MM.1S (cell line): Measurements from ENCODE around the gene CDC37L1.
A peak's percentile ranks its signal among the peaks of the same experiment; 100 is the strongest.

Experiments used
- DNase-seq: peaks from one replicate; pipeline ENCODE4 v3.0.0-alpha.2; 2015
- H2AFZ ChIP-seq: fragments of 300-600 bp; sonication (generic); 2 replicates; pipeline ENCODE4 v1.6.0; 2016; ENCODE audit warnings: antibody characterized with exemption, low read length
- H3F3A ChIP-seq: fragments of 300-600 bp; sonication (generic); 2 replicates; pipeline ENCODE4 v1.6.1; 2016; ENCODE audit warnings: mild to moderate bottlenecking, antibody characterized with exemption, low read length, moderate library complexity, mixed read lengths; ENCODE audit not compliant: insufficient read depth
- H3K27ac ChIP-seq: fragments of 300-600 bp; sonication (generic); 2 replicates; pipeline ENCODE4 v1.5.1; 2016; ENCODE audit warnings: mild to moderate bottlenecking, low read length
- H3K27me3 ChIP-seq: fragments of 300-600 bp; sonication (generic); replicated peaks from 2 replicates; pipeline ENCODE4 v1.6.0; 2016; ENCODE audit warnings: low read length; ENCODE audit not compliant: insufficient read depth
- H3K36me3 ChIP-seq: fragments of 300-600 bp; sonication (generic); replicated peaks from 2 replicates; pipeline ENCODE4 v1.6.1; 2016; ENCODE audit warnings: mild to moderate bottlenecking, low read length, mixed read lengths; ENCODE audit not compliant: insufficient read depth
- H3K4me1 ChIP-seq: fragments of 300-600 bp; sonication (generic); 2 replicates; pipeline ENCODE4 v1.6.1; 2016; ENCODE audit warnings: low read length, mixed read lengths
- H3K4me2 ChIP-seq: fragments of 300-600 bp; sonication (generic); 2 replicates; pipeline ENCODE4 v1.6.0; 2016; ENCODE audit warnings: low read depth, low read length
- H3K4me3 ChIP-seq: fragments of 300-600 bp; sonication (generic); 2 replicates; pipeline ENCODE4 v1.5.1; 2016; ENCODE audit warnings: low read length, mixed read lengths
- H3K79me2 ChIP-seq: fragments of 300-600 bp; sonication (generic); 2 replicates; pipeline ENCODE4 v1.6.1; 2016; ENCODE audit warnings: mixed run types, low read length, mixed read lengths
- H3K9ac ChIP-seq: fragments of 300-600 bp; sonication (generic); 2 replicates; pipeline ENCODE4 v1.6.1; 2016; ENCODE audit warnings: low read length, mixed read lengths
- H3K9me2 ChIP-seq: fragments of 300-600 bp; sonication (generic); replicated peaks from 2 replicates; pipeline ENCODE4 v1.6.1; 2016; ENCODE audit warnings: mild to moderate bottlenecking, low read length, mixed read lengths; ENCODE audit not compliant: insufficient read depth
- H3K9me3 ChIP-seq: fragments of 300-600 bp; sonication (generic); replicated peaks from 2 replicates; pipeline ENCODE4 v1.6.1; 2016; ENCODE audit warnings: mild to moderate bottlenecking, low read length, mixed read lengths; ENCODE audit not compliant: insufficient read depth
- H4K20me1 ChIP-seq: fragments of 300-600 bp; sonication (generic); 2 replicates; pipeline ENCODE4 v1.6.1; 2016; ENCODE audit warnings: mild to moderate bottlenecking, low read length, moderate library complexity, mixed read lengths; ENCODE audit not compliant: insufficient read depth
- CTCF ChIP-seq: fragments of 300-600 bp; sonication (generic); IDR thresholded peaks from 2 replicates; pipeline ENCODE4 v1.5.1; 2016; ENCODE audit warnings: antibody characterized with exemption, low read length, mixed read lengths
- EZH2 ChIP-seq: fragments of 300-600 bp; sonication (generic); optimal IDR thresholded peaks from 2 replicates; pipeline ENCODE3; 2017; ENCODE audit warnings: low read depth, mild to moderate bottlenecking, antibody characterized with exemption, low read length, mixed read lengths
- EZH2phosphoT487 ChIP-seq: fragments of 300-600 bp; sonication (generic); IDR thresholded peaks from 2 replicates; pipeline ENCODE4 v1.6.1; 2018; ENCODE audit warnings: antibody characterized with exemption, low read length

The CDC37L1 gene

DNA sequence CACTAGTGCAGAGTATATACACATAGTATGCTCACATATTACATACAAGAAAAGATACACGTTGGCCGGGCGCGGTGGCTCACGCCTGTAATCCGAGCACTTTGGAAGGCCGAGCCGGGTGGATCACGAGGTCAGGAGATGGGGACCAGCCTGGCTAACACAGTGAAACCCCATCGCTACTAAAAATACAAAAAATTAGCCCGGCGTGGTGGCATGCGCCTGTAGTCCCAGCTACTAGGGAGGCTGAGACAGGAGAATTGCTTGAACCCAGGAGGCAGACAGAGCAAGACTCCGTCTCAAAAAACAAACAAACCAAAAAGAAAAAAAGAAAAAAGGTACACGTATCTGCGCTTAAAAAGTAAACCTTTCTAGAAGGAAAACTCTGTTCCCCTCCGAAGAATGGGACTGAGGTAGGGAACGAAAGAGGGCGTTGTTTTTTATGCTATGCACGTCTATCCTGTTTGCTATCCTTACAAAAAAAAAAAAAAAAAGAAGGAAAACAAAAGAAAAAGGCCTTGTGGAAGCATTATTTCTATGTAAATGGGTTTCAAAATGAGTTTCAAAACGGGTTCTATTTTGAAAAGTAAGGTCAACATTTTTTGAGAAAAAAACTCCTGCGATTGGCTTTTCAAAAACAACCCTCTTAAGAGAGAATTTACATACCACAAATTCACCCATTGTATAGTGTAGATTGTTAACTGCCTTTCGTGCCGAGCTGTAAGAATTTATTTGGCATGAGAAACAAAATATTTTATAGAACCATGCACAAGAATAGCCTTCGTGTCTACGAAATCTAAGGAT, 60.4 kb downstream of the CDC37L1 start:
- Histone ChIP-seq H3K9me2 (no peaks in the 10 kb centered on the region), H3K4me3 (peak overlapping the region; percentile 97), H2AFZ (peak overlapping the region; percentile 98), H3K9me3 (no peaks in the 10 kb centered on the region), H3K36me3 (no peaks in the 10 kb centered on the region), H3K4me1 (peaks cover 6% of the 10 kb centered on the region; the same call in 1 of the 2 replicates), H3K27me3 (no peaks in the 10 kb centered on the region), H3K27ac (peak overlapping the region; percentile 80; the same call in 1 of the 2 replicates), H3F3A (peaks cover 21% of the 10 kb centered on the region; the same call in 1 of the 2 replicates), H4K20me1 (peaks cover 13% of the 10 kb centered on the region; the same call in 1 of the 2 replicates), H3K79me2 (peaks cover 52% of the 10 kb centered on the region), H3K4me2 (peak overlapping the region; percentile 94), H3K9ac (peak overlapping the region; percentile 95)
- TF ChIP-seq EZH2phosphoT487 (no peak), EZH2 (no peak), CTCF (no peak)
- DNase-seq: no peak

DNA sequence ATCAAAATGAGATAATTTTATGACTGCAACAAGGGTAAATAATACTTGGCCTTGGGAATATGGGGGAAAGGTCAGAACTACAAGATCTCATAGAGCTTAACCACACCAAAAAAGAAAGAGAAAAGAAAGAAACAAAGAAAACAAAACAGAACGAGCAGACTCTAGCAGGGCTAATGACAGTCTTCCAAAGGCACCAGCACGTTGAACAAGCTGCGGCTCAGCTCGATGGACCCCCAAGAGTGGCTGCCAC, 60.9 kb downstream of the CDC37L1 start:
- Histone ChIP-seq H3K36me3 (no peaks in the 10 kb centered on the region), H4K20me1 (peaks cover 13% of the 10 kb centered on the region; the same call in 1 of the 2 replicates), H3K79me2 (peaks cover 50% of the 10 kb centered on the region), H3K4me3 (peak overlapping the region; percentile 97), H3K4me2 (peak overlapping the region; percentile 94), H3K9me2 (no peaks in the 10 kb centered on the region), H3K27ac (peak overlapping the region; percentile 80; the same call in 1 of the 2 replicates), H3F3A (peaks cover 21% of the 10 kb centered on the region; the same call in 1 of the 2 replicates), H3K4me1 (peaks cover 6% of the 10 kb centered on the region; the same call in 1 of the 2 replicates), H3K27me3 (no peaks in the 10 kb centered on the region), H3K9ac (peak overlapping the region; percentile 95), H2AFZ (peak overlapping the region; percentile 98), H3K9me3 (no peaks in the 10 kb centered on the region)
- DNase-seq: no peak
- TF ChIP-seq CTCF (no peak), EZH2 (no peak), EZH2phosphoT487 (no peak)

GRCh38 chr9:4740638-4741364, 61.4 kb downstream of the CDC37L1 start, which contains the start of gene AK3:
Gene AK3 (minus strand): TSS chr9:4741202. CDS start chr9:4741087, 115 bp downstream.
- H3K9me2 ChIP-seq: no peaks in the 10 kb centered on the region
- H4K20me1 ChIP-seq: peaks cover 13% of the 10 kb centered on the region; the same call in 1 of the 2 replicates
- H3K79me2 ChIP-seq: peaks cover 48% of the 10 kb centered on the region
- peaks cover 6% of the 10 kb centered on the region; the same call in 1 of the 2 replicates for H3K4me1 ChIP-seq
- peak; percentile 91 for DNase-seq
- peak within 1 kb of the TSS; percentile 95 for H3K9ac ChIP-seq
- TF ChIP-seq EZH2 (no peak), CTCF (peak; percentile 19), EZH2phosphoT487 (no peak)
- peak within 1 kb of the TSS; percentile 97 for H3K4me3 ChIP-seq
- H3K27me3 ChIP-seq: no peaks in the 10 kb centered on the region
- peak within 1 kb of the TSS; percentile 80 for H3K27ac ChIP-seq
- H3K9me3 ChIP-seq: no peaks in the 10 kb centered on the region
- H2AFZ ChIP-seq: peak within 1 kb of the TSS; percentile 98
- peaks cover 21% of the 10 kb centered on the region; the same call in 1 of the 2 replicates for H3F3A ChIP-seq
- H3K36me3 ChIP-seq: no peaks in the 10 kb centered on the region
- peak within 1 kb of the TSS; percentile 94 for H3K4me2 ChIP-seq
